GM12878 (cell line): ENCODE data around the gene VPS54. TPM values are rescaled to one million over a fixed set of nuclear protein-coding genes. Genes with fewer than 3 reads are reported as not detected.

Source experiments
- ATAC-seq: fragments of 200-7000 bp; cut with Tn5 transposase; 3 replicates; pipeline ENCODE4 v1.9.1; 2020; ENCODE audit warnings: mild to moderate bottlenecking, moderate library complexity
- BruUV-seq: library from RNA; stranded (reverse); fragments of 400-500 nt; replicated peaks from 2 replicates; lab custom pipeline; 2021; lab: Mats Ljungman, UMichigan
- CTCF ChIA-PET: fragments of 300-600 bp; sonication (Branson Sonifier 250); formaldehyde crosslinking; extraction: SDS; loops from one replicate; lab custom pipeline; 2021; ENCODE audit warnings: inconsistent platforms; lab: Yijun Ruan, JAX
- POLR2A ChIA-PET: fragments of 350-600 bp; formaldehyde crosslinking; extraction: SDS; loops from one replicate; lab custom pipeline; 2021; ENCODE audit warnings: inconsistent platforms; lab: Charles Lee
- RAD21 ChIA-PET: fragments of 300-600 bp; sonication (Branson Sonifier 250); formaldehyde crosslinking; loops from one replicate; lab custom pipeline; 2023; ENCODE audit warnings: antibody characterized with exemption; ENCODE audit not compliant: unreplicated experiment; lab: Charles Lee
- SMC1A ChIA-PET: fragments of 300-600 bp; sonication (Branson Sonifier 250); formaldehyde crosslinking; loops from one replicate; lab custom pipeline; 2023; ENCODE audit not compliant: unreplicated experiment, uncharacterized antibody; lab: Charles Lee
- DNase-seq: peaks from one replicate; pipeline ENCODE4 v3.0.0-alpha.2; 2011; ENCODE audit warnings: low read depth, low spot score
- FAIRE-seq: peaks from 3 replicates; lab custom pipeline; 2011; peaks lifted over from hg19 to GRCh38; lab: Jason Lieb, UNC
- H2AFZ ChIP-seq: 2 replicates; pipeline ENCODE4 v1.6.0; 2011; ENCODE audit warnings: low read depth, low read length, control low read depth; ENCODE audit not compliant: control insufficient read depth
- H3K27ac ChIP-seq: 2 replicates; pipeline ENCODE4 v1.5.1; 2011; ENCODE audit warnings: control low read depth; ENCODE audit not compliant: control insufficient read depth, insufficient read depth
- H3K27me3 ChIP-seq, 2 experiments: replicated peaks in 1 of 2; 2 replicates each; pipeline versions ENCODE4 v1.6.0 to v1.6.1; 2011; ENCODE audit warnings: low read length in 1 of 2; ENCODE audit not compliant: control insufficient read depth in 2 of 2, insufficient read depth in 2 of 2
- H3K36me3 ChIP-seq, 2 experiments: 2 replicates each; pipeline ENCODE4 v1.5.1; 2011; ENCODE audit warnings: low read length in 1 of 2; ENCODE audit not compliant: control insufficient read depth in 2 of 2, insufficient read depth in 2 of 2
- H3K4me1 ChIP-seq: 2 replicates; pipeline ENCODE4 v1.6.1; 2011; ENCODE audit warnings: mild to moderate bottlenecking, low read length, moderate library complexity, mixed read lengths; ENCODE audit not compliant: control insufficient read depth, insufficient read depth
- H3K4me2 ChIP-seq: 2 replicates; pipeline ENCODE4 v1.6.0; 2011; ENCODE audit warnings: control low read depth; ENCODE audit not compliant: control insufficient read depth, insufficient read depth
- H3K4me3 ChIP-seq: fragments of 200-600 bp; sonication (generic); 2 replicates; pipeline ENCODE4 v1.5.1; 2016
- H3K79me2 ChIP-seq: 2 replicates; pipeline ENCODE4 v1.6.0; 2011; ENCODE audit warnings: low read length; ENCODE audit not compliant: control insufficient read depth, insufficient read depth
- H3K9ac ChIP-seq: 2 replicates; pipeline ENCODE4 v1.8.0; 2011; ENCODE audit warnings: low read length, control low read depth, mixed read lengths; ENCODE audit not compliant: control insufficient read depth, insufficient read depth
- H3K9me3 ChIP-seq: replicated peaks from 3 replicates; pipeline ENCODE4 v1.5.1; 2011; ENCODE audit warnings: mild to moderate bottlenecking, low read length; ENCODE audit not compliant: control insufficient read depth, insufficient read depth
- H4K20me1 ChIP-seq: 2 replicates; pipeline ENCODE4 v1.6.0; 2011; ENCODE audit not compliant: control insufficient read depth, insufficient read depth
- CEBPB ChIP-seq, 2 experiments: fragments of 150-350 bp in 1 of 2; IDR thresholded peaks; 2 replicates each; pipeline ENCODE4 v1.6.1; 2012 to 2014; ENCODE audit warnings: low read depth in 2 of 2, low read length in 2 of 2, borderline replicate concordance in 1 of 2, inconsistent platforms in 1 of 2
- KDM1A ChIP-seq: fragments of 200-600 bp; sonication (generic); IDR thresholded peaks from 2 replicates; pipeline ENCODE4 v1.6.1; 2016; ENCODE audit warnings: borderline replicate concordance
- PAX8 ChIP-seq: fragments of 450-650 bp; IDR thresholded peaks from 2 replicates; pipeline ENCODE4 v1.6.1; 2017; ENCODE audit warnings: mild to moderate bottlenecking, moderate library complexity
- POU2F2 ChIP-seq: IDR thresholded peaks from 3 replicates; pipeline ENCODE4 v1.6.1; 2011; ENCODE audit warnings: low read depth, mild to moderate bottlenecking, low read length, borderline replicate concordance
- RBBP5 ChIP-seq: fragments of 200-600 bp; sonication (generic); conservative IDR thresholded peaks from 2 replicates; pipeline ENCODE4 v1.6.1; 2016
- SMAD1 ChIP-seq: fragments of 450-650 bp; IDR thresholded peaks from 2 replicates; pipeline ENCODE4 v1.6.1; 2018; ENCODE audit warnings: mild to moderate bottlenecking, low read depth; ENCODE audit not compliant: partially characterized antibody
- SREBF1 ChIP-seq: IDR thresholded peaks from 2 replicates; pipeline ENCODE4 v1.6.1; 2012; ENCODE audit warnings: mild to moderate bottlenecking, low read length
- TCF12 ChIP-seq: IDR thresholded peaks from 2 replicates; pipeline ENCODE4 v1.6.1; 2011; ENCODE audit warnings: low read depth, mild to moderate bottlenecking, low read length
- WRNIP1 ChIP-seq: IDR thresholded peaks from 2 replicates; pipeline ENCODE4 v1.6.1; 2011; ENCODE audit warnings: low read depth, low read length, improper control_type of control experiment, borderline replicate concordance
- ZZZ3 ChIP-seq: IDR thresholded peaks from 2 replicates; pipeline ENCODE4 v1.6.1; 2011; ENCODE audit warnings: low read depth; ENCODE audit not compliant: control insufficient read depth, insufficient read length
- WGBS: methylation state at CpG from one replicate; pipeline ENCODE4 v1.1.6; 2016; ENCODE audit warnings: low lambda C conversion rate; ENCODE audit not compliant: insufficient replicate concordance, insufficient coverage; ENCODE audit errors: missing lambda C conversion rate; 5-methylcytosine and 5-hydroxymethylcytosine counted together
- in situ Hi-C: fragments of 300-500 bp; cut with MboI; formaldehyde crosslinking; loops from 9 replicates; pipeline ENCODE4 v1.14.3; 2018; ENCODE audit warnings: mixed read lengths
- intact Hi-C: fragments of 100-400 bp; cut with micrococcal nuclease; formaldehyde crosslinking; loops from one replicate; pipeline ENCODE4 v1.14.2; 2022; ENCODE audit not compliant: unreplicated experiment
- polyA plus RNA-seq, 11 experiments: library from polyadenylated mRNA; depleted of rRNA in 4 of 11; unstranded in 6 of 11; stranded (reverse) in 5 of 11; fragments of >200 nt; fragmentation: Nextera tagmentation in 4 of 11; fragmentation: Illumina TruSeq in 1 of 11; extraction: Ambion mirVana in 4 of 11; extraction: Trizol in 1 of 11; gene quantifications; 1 replicate in 1 of 11; 2 replicates in 10 of 11; pipeline versions ENCODE4 v1.2.1 to v1.2.3, GENCODE V29; 2011 to 2016; ENCODE audit warnings: inconsistent platforms in 2 of 11, missing spikeins in 2 of 11, low read depth in 1 of 11
- total RNA-seq, 4 experiments: library from RNA; depleted of rRNA in 3 of 4; stranded (reverse); fragments of >200 nt in 3 of 4; fragmentation: Illumina TruSeq in 1 of 4; extraction: Trizol in 1 of 4; gene quantifications; 2 replicates each; pipeline versions ENCODE4 v1.2.1 to v1.2.3, GENCODE V29; 2013 to 2021
- TF ChIP-seq, protein P1 (sequence below): fragments of 450-650 bp; IDR thresholded peaks from 2 replicates; pipeline ENCODE4 v1.6.1; 2018; ENCODE audit warnings: mild to moderate bottlenecking, low read depth, moderate library complexity; ENCODE audit not compliant: partially characterized antibody
- TF ChIP-seq, protein P2 (sequence below): fragments of 450-650 bp; IDR thresholded peaks from 2 replicates; pipeline ENCODE4 v1.6.1; 2017; ENCODE audit warnings: mild to moderate bottlenecking, moderate library complexity
- TF ChIP-seq, protein P3 (sequence below): fragments of 450-650 bp; IDR thresholded peaks from 2 replicates; pipeline ENCODE4 v1.6.1; 2017; ENCODE audit warnings: mild to moderate bottlenecking, low read depth, inconsistent platforms; ENCODE audit not compliant: poor library complexity, severe bottlenecking

VPS54 gene
- total and polyA plus RNA-seq, 10 of the 15 experiments (the other 5 are each of a cell fraction or from before 2014, with no cell fraction given): 1.6 to 16.2 (median 9.3) TPM

DNA sequence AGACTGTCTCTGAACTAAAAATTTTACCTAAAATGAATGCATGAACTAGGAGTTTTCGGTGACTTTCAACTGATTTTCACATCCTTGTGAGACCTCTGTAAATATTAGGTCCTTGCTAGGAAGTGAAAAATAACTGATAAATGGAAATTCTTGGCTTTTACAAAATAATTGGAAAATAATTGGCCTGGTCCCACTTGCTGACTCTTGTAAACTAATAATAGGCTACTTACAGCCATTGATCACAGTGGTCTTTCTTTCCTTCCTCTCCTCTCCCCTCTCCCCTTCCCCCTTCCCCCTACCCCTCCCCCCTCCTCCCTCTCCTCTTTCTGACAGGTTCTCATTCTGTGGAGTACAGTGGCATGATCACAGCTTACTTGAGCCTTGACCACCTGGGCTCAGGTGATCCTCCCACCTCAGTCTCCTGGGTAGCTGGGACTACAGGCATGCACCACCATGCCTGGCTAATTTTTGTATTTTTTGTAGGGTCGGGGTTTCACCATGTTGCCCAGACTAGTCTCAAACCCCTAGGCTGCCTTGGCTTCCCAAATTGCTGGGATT is 139.3 kb downstream of the VPS54 start:
- Histone ChIP-seq H3K4me2 (no peak overlapping the region), H3K9ac (no peak overlapping the region), H3K79me2 (no peaks in the 10 kb centered on the region), H3K36me3 (peaks cover 2 to 16% of the 10 kb centered on the region in 2 experiments; a peak in 2 of 4 replicates), H3K9me3 (no peaks in the 10 kb centered on the region), H3K27me3 (no peaks in the 10 kb centered on the region), H4K20me1 (no peaks in the 10 kb centered on the region), H3K4me3 (no peak overlapping the region), H3K4me1 (no peaks in the 10 kb centered on the region), H3K27ac (no peak overlapping the region), H2AFZ (no peak overlapping the region)
- ChIA-PET POLR2A (no interaction called here), CTCF (no interaction called here), SMC1A (no interaction called here), RAD21 (no interaction called here)
- no TSS peak for BruUV-seq
- no peak for FAIRE-seq
- 92% methylated on average over 2 of the region's 2 CpGs for WGBS
- in situ Hi-C loops (no loop called here), intact Hi-C loops (no loop called here)
- ATAC-seq: no peak
- DNase-seq: no peak
- TF ChIP-seq TCF12: no peak
- TF ChIP-seq ZZZ3: no peak
- no peak for TF ChIP-seq RBBP5
- no peak for TF ChIP-seq WRNIP1
- TF ChIP-seq, protein P1, sequence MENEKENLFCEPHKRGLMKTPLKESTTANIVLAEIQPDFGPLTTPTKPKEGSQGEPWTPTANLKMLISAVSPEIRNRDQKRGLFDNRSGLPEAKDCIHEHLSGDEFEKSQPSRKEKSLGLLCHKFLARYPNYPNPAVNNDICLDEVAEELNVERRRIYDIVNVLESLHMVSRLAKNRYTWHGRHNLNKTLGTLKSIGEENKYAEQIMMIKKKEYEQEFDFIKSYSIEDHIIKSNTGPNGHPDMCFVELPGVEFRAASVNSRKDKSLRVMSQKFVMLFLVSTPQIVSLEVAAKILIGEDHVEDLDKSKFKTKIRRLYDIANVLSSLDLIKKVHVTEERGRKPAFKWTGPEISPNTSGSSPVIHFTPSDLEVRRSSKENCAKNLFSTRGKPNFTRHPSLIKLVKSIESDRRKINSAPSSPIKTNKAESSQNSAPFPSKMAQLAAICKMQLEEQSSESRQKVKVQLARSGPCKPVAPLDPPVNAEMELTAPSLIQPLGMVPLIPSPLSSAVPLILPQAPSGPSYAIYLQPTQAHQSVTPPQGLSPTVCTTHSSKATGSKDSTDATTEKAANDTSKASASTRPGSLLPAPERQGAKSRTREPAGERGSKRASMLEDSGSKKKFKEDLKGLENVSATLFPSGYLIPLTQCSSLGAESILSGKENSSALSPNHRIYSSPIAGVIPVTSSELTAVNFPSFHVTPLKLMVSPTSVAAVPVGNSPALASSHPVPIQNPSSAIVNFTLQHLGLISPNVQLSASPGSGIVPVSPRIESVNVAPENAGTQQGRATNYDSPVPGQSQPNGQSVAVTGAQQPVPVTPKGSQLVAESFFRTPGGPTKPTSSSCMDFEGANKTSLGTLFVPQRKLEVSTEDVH: no peak
- TF ChIP-seq KDM1A: no peak
- no peak for TF ChIP-seq PAX8
- no peak for TF ChIP-seq SREBF1
- no peak for TF ChIP-seq POU2F2
- TF ChIP-seq, protein P2, sequence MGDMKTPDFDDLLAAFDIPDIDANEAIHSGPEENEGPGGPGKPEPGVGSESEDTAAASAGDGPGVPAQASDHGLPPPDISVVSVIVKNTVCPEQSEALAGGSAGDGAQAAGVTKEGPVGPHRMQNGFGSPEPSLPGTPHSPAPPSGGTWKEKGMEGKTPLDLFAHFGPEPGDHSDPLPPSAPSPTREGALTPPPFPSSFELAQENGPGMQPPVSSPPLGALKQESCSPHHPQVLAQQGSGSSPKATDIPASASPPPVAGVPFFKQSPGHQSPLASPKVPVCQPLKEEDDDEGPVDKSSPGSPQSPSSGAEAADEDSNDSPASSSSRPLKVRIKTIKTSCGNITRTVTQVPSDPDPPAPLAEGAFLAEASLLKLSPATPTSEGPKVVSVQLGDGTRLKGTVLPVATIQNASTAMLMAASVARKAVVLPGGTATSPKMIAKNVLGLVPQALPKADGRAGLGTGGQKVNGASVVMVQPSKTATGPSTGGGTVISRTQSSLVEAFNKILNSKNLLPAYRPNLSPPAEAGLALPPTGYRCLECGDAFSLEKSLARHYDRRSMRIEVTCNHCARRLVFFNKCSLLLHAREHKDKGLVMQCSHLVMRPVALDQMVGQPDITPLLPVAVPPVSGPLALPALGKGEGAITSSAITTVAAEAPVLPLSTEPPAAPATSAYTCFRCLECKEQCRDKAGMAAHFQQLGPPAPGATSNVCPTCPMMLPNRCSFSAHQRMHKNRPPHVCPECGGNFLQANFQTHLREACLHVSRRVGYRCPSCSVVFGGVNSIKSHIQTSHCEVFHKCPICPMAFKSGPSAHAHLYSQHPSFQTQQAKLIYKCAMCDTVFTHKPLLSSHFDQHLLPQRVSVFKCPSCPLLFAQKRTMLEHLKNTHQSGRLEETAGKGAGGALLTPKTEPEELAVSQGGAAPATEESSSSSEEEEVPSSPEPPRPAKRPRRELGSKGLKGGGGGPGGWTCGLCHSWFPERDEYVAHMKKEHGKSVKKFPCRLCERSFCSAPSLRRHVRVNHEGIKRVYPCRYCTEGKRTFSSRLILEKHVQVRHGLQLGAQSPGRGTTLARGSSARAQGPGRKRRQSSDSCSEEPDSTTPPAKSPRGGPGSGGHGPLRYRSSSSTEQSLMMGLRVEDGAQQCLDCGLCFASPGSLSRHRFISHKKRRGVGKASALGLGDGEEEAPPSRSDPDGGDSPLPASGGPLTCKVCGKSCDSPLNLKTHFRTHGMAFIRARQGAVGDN: no peak
- TF ChIP-seq, protein P3, sequence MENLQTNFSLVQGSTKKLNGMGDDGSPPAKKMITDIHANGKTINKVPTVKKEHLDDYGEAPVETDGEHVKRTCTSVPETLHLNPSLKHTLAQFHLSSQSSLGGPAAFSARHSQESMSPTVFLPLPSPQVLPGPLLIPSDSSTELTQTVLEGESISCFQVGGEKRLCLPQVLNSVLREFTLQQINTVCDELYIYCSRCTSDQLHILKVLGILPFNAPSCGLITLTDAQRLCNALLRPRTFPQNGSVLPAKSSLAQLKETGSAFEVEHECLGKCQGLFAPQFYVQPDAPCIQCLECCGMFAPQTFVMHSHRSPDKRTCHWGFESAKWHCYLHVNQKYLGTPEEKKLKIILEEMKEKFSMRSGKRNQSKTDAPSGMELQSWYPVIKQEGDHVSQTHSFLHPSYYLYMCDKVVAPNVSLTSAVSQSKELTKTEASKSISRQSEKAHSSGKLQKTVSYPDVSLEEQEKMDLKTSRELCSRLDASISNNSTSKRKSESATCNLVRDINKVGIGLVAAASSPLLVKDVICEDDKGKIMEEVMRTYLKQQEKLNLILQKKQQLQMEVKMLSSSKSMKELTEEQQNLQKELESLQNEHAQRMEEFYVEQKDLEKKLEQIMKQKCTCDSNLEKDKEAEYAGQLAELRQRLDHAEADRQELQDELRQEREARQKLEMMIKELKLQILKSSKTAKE: no peak
- TF ChIP-seq SMAD1: no peak
- no peak for TF ChIP-seq CEBPB (IDR thresholded peaks at IDR 0.05; ENCODE audit: borderline replicate concordance in 1 of 2, low read depth in 2 of 2, low read length in 2 of 2)
